ENCODE measurements around the gene GOPC. TPM values are rescaled to one million over a fixed set of nuclear protein-coding genes. Genes with fewer than 3 reads are reported as not detected.

GOPC gene
- total and polyA plus RNA-seq, 2 of the 8 experiments (the other 6 are each of a cell fraction or from before 2014, with no cell fraction given) = 5.3 to 19.4 TPM

- TF ChIP-seq CHD7 (IDR thresholded peaks at IDR 0.05; ENCODE audit: insufficient replicate concordance, low read length) = no peak
- TF ChIP-seq TEAD4 (IDR thresholded peaks at IDR 0.05; ENCODE audit: low read depth, low read length) = no peak
- no peak for TF ChIP-seq EZH2 (IDR thresholded peaks at IDR 0.05; ENCODE audit: low read depth, low read length, severe bottlenecking)
- no peak for TF ChIP-seq TCF12 (IDR thresholded peaks at IDR 0.05; ENCODE audit: low read depth, low read length)
- no peak for TF ChIP-seq E2F6 (IDR thresholded peaks at IDR 0.05)
- TF ChIP-seq BRCA1 (IDR thresholded peaks at IDR 0.05; ENCODE audit: low read depth, low read length) = no peak
- TF ChIP-seq EP300 (IDR thresholded peaks at IDR 0.05; ENCODE audit: borderline replicate concordance in 1 of 2, low read depth in 2 of 2, low read length in 2 of 2) = no peak
- TF ChIP-seq RBBP5 (IDR thresholded peaks at IDR 0.05; ENCODE audit: borderline replicate concordance, low read depth, low read length) = no peak
- no peak for TF ChIP-seq GTF2F1 (IDR thresholded peaks at IDR 0.05; ENCODE audit: borderline replicate concordance, low read depth, low read length)
Measured at GRCh38 chr6:117617210-117618035, 15.1 kb upstream of the GOPC start (continued).
